ENCODE data around the gene RUFY4. TPM values are rescaled to one million over a fixed set of nuclear protein-coding genes. Genes with fewer than 3 reads are reported as not detected.

Gene RUFY4
- total RNA-seq, 1 experiment from 2014 or later, result 0.66 TPM

- peaks cover 3% of the 10 kb centered on the region; the same call in 1 of the 2 replicates for H3K4me1 ChIP-seq (ENCODE audit: insufficient read depth, low read length)
Measured at GRCh38 chr2:218026676-218027425, 42.2 kb upstream of the RUFY4 start.

More at GRCh38 chr2:218026676-218027425, 42.2 kb upstream of the RUFY4 start:
- Mint-ChIP-seq H3K36me3 (ENCODE audit: insufficient read depth in 1 of 3, low read depth in 3 of 3) (no peaks in the 10 kb centered on the region), H3K9me3 (no peaks in the 10 kb centered on the region), H3K27ac (peak overlapping the region in 1 of 3 experiments; percentile 62; a peak in 1 of 7 replicates), H3K4me1 (peaks cover 19 to 31% of the 10 kb centered on the region in 2 experiments), H3K27me3 (ENCODE audit: low read depth) (peaks cover 8% of the 10 kb centered on the region), H3K4me3 (no peak overlapping the region; a peak in 1 of 5 replicates)
- WGBS (ENCODE audit: extremely low coverage, insufficient read length, low lambda C conversion rate), result no CpG with 5 or more reads among the region's 17 CpGs
- Histone ChIP-seq H3K9ac (ENCODE audit: extremely low read depth, insufficient read length, low read length) (no peak overlapping the region), H4K5ac (ENCODE audit: insufficient read length, low read depth, low read length) (no peak overlapping the region), H3K14ac (ENCODE audit: insufficient read depth, low read length) (no peak overlapping the region), H4K20me1 (ENCODE audit: control insufficient read depth, insufficient read depth, insufficient read length) (no peaks in the 10 kb centered on the region), H2BK15ac (ENCODE audit: low read depth, low read length) (no peak overlapping the region), H3T11ph (ENCODE audit: low read length) (no peak overlapping the region), H2BK5ac (ENCODE audit: insufficient read length, low read length) (no peak overlapping the region), H3K27me3 (ENCODE audit: insufficient read depth, low read length) (no peaks in the 10 kb centered on the region), H3K4me2 (ENCODE audit: insufficient read depth, insufficient read length, low read length) (no peak overlapping the region), H3K27ac (ENCODE audit: insufficient read length, low read depth, low read length) (no peak overlapping the region), H3K18ac (ENCODE audit: insufficient read length, low read depth, low read length) (no peak overlapping the region), H3K79me2 (ENCODE audit: insufficient read depth, low read length) (no peaks in the 10 kb centered on the region), H3K23ac (ENCODE audit: insufficient read length, low read depth, low read length) (no peak overlapping the region), H3K79me1 (ENCODE audit: insufficient read depth, low read depth, low read length, poor library complexity, severe bottlenecking) (no peaks in the 10 kb centered on the region), H3K9me3 (ENCODE audit: control insufficient read depth, low read depth, low read length) (no peaks in the 10 kb centered on the region), H3K4ac (ENCODE audit: low read depth, low read length) (no peak overlapping the region), H2AK5ac (ENCODE audit: insufficient read length, low read length) (no peak overlapping the region), H3K56ac (ENCODE audit: insufficient read length, low read depth, low read length) (no peak overlapping the region), H4K91ac (ENCODE audit: insufficient read length, low read depth, low read length) (no peak overlapping the region), H2BK120ac (ENCODE audit: low read depth, low read length, poor library complexity, severe bottlenecking) (no peak overlapping the region), H2BK12ac (ENCODE audit: insufficient read length, low read depth, low read length) (no peak overlapping the region), H4K8ac (replicated peaks; ENCODE audit: insufficient read length, low read depth, low read length) (no peak overlapping the region), H3K23me2 (ENCODE audit: insufficient read length, low read depth, low read length, poor library complexity, severe bottlenecking) (no peaks in the 10 kb centered on the region), H2AFZ (ENCODE audit: low read length) (no peak overlapping the region), H2BK20ac (ENCODE audit: low read depth, low read length, poor library complexity, severe bottlenecking) (no peak overlapping the region)
- no peak for TF ChIP-seq CTCF (conservative IDR thresholded peaks at IDR 0.05)
- peak; percentile 22 for DNase-seq

All from H9 (cell line).